Caco-2 (cell line): ENCODE measurements around the gene TGM3. TPM values are rescaled to one million over a fixed set of nuclear protein-coding genes. Genes with fewer than 3 reads are reported as not detected.

Experiments
- BruUV-seq: library from RNA; stranded (reverse); fragments of 400-500 nt; replicated peaks from 2 replicates; lab custom pipeline; 2021; lab: Mats Ljungman, UMichigan
- CTCF ChIA-PET: fragments of 300-600 bp; sonication (Branson Sonifier 250); formaldehyde crosslinking; loops from one replicate; lab custom pipeline; 2022; ENCODE audit warnings: antibody characterized with exemption; lab: Charles Lee
- POLR2A ChIA-PET: fragments of 300-600 bp; sonication (Branson Sonifier 250); formaldehyde crosslinking; loops from one replicate; lab custom pipeline; 2022; ENCODE audit warnings: antibody characterized with exemption; lab: Charles Lee
- DNase-seq, 2 experiments: peaks; one replicate each; pipeline versions ENCODE4 v3.0.0 to v3.0.0-alpha.2; 2020 to 2022
- H3K27me3 ChIP-seq: replicated peaks from 2 replicates; pipeline ENCODE4 v1.6.0; 2011; ENCODE audit warnings: low read length; ENCODE audit not compliant: control insufficient read depth, insufficient read depth
- H3K36me3 ChIP-seq: 2 replicates; pipeline ENCODE4 v1.5.1; 2011; ENCODE audit warnings: low read length; ENCODE audit not compliant: control insufficient read depth, insufficient read depth
- H3K4me1 ChIP-seq: fragments of 250-450 bp; sonication (Bioruptor Pico); 2 replicates; pipeline ENCODE4 v1.5.1; 2020; ENCODE audit warnings: mild to moderate bottlenecking
- H3K4me3 ChIP-seq: 2 replicates; pipeline ENCODE4 v1.5.1; 2011; ENCODE audit warnings: low read depth, mild to moderate bottlenecking, control low read depth, low read length
- H3K9me3 ChIP-seq: fragments of 250-450 bp; sonication (Bioruptor Pico); 2 replicates; pipeline ENCODE4 v1.5.1; 2020; ENCODE audit warnings: mild to moderate bottlenecking, moderate library complexity
- H3K27ac Mint-ChIP-seq: one replicate; pipeline ENCODE4 v1.8.0; 2022; ENCODE audit warnings: mixed read lengths; ENCODE audit not compliant: unreplicated experiment
- H3K27me3 Mint-ChIP-seq: one replicate; pipeline ENCODE4 v1.8.0; 2022; ENCODE audit warnings: mixed read lengths; ENCODE audit not compliant: insufficient read depth, unreplicated experiment
- H3K36me3 Mint-ChIP-seq: one replicate; pipeline ENCODE4 v1.8.0; 2022; ENCODE audit warnings: mild to moderate bottlenecking, mixed read lengths; ENCODE audit not compliant: insufficient read depth, unreplicated experiment
- H3K4me1 Mint-ChIP-seq: one replicate; pipeline ENCODE4 v1.8.0; 2022; ENCODE audit warnings: low read depth, mixed read lengths; ENCODE audit not compliant: unreplicated experiment
- H3K4me3 Mint-ChIP-seq: one replicate; pipeline ENCODE4 v1.8.0; 2022; ENCODE audit warnings: mild to moderate bottlenecking, moderate library complexity, mixed read lengths; ENCODE audit not compliant: unreplicated experiment
- H3K9me3 Mint-ChIP-seq: one replicate; pipeline ENCODE4 v1.8.0; 2022; ENCODE audit warnings: mixed read lengths; ENCODE audit not compliant: unreplicated experiment
- CTCF ChIP-seq, 2 experiments: fragments of 200-600 bp in 1 of 2; IDR thresholded peaks; 1 replicate in 1 of 2; 2 replicates in 1 of 2; pipeline versions ENCODE4 v1.5.1 to v1.8.0; 2011 to 2022; ENCODE audit warnings: antibody characterized with exemption in 1 of 2, control low read depth in 1 of 2, inconsistent platforms in 1 of 2, low read depth in 1 of 2, low read length in 1 of 2, mild to moderate bottlenecking in 1 of 2, moderate library complexity in 1 of 2; ENCODE audit not compliant: insufficient read depth in 1 of 2, severe bottlenecking in 1 of 2, unreplicated experiment in 1 of 2
- intact Hi-C: fragments of 100-400 bp; cut with micrococcal nuclease; formaldehyde crosslinking; loops from one replicate; pipeline ENCODE4 v1.10.0; 2022; ENCODE audit not compliant: unreplicated experiment
- total RNA-seq: library from RNA; stranded (reverse); gene quantifications from 2 replicates; pipeline ENCODE4 v1.2.3, GENCODE V29; 2022

Gene TGM3
- total RNA-seq, 1 experiment from 2014 or later: 0.20 TPM

- Mint-ChIP-seq H3K4me1 (peaks cover 19% of the 10 kb centered on the region), H3K9me3 (no peaks in the 10 kb centered on the region), H3K27me3 (no peaks in the 10 kb centered on the region), H3K36me3 (no peaks in the 10 kb centered on the region), H3K27ac (no peak overlapping the region), H3K4me3 (no peak overlapping the region)
- H3K4me3 ChIP-seq: no peak overlapping the region
- DNase-seq: no peak
- intact Hi-C loops: no loop called here
- no peaks in the 10 kb centered on the region for H3K36me3 ChIP-seq
- H3K27me3 ChIP-seq: no peaks in the 10 kb centered on the region
- ChIA-PET CTCF (no interaction called here), POLR2A (interaction anchor here (0.5 kb wide), 1 partner anchor 1582 kb away, joined by 6 read pairs; no protein-coding TSS in a partner anchor)
- BruUV-seq: no TSS peak
- peaks cover 13% of the 10 kb centered on the region for H3K4me1 ChIP-seq
- TF ChIP-seq CTCF (IDR thresholded peaks at IDR 0.05; ENCODE audit: insufficient read depth in 1 of 2, low read depth in 1 of 2, low read length in 1 of 2, severe bottlenecking in 1 of 2, unreplicated experiment in 1 of 2): no peak
- no peaks in the 10 kb centered on the region for H3K9me3 ChIP-seq
Measured at GRCh38 chr20:2293486-2293885, 2.3 kb upstream of the TGM3 start.

GRCh38 chr20:2293971-2294370 lies 1.8 kb upstream of the TGM3 start:
- H3K27me3 Mint-ChIP-seq: no peaks in the 10 kb centered on the region
- Histone ChIP-seq H3K4me1 (peaks cover 18% of the 10 kb centered on the region), H3K27me3 (no peaks in the 10 kb centered on the region), H3K4me3 (no peak overlapping the region), H3K36me3 (no peaks in the 10 kb centered on the region), H3K9me3 (no peaks in the 10 kb centered on the region)
- no peak for TF ChIP-seq CTCF (IDR thresholded peaks at IDR 0.05; ENCODE audit: insufficient read depth in 1 of 2, low read depth in 1 of 2, low read length in 1 of 2, severe bottlenecking in 1 of 2, unreplicated experiment in 1 of 2)
- no TSS peak for BruUV-seq
- no peak for DNase-seq
- intact Hi-C loops: no loop called here
- CTCF ChIA-PET: no interaction called here
- H3K9me3 Mint-ChIP-seq: no peaks in the 10 kb centered on the region
- no peak overlapping the region for H3K4me3 Mint-ChIP-seq
- POLR2A ChIA-PET: interaction anchor here (0.5 kb wide), 1 partner anchor 1581 kb away, joined by 6 read pairs; no protein-coding TSS in a partner anchor
- H3K27ac Mint-ChIP-seq: no peak overlapping the region
- H3K4me1 Mint-ChIP-seq: peaks cover 20% of the 10 kb centered on the region
- no peaks in the 10 kb centered on the region for H3K36me3 Mint-ChIP-seq

GRCh38 chr20:2295286-2295685 lies 515 bp upstream of the TGM3 start:
- ChIA-PET POLR2A (no interaction called here), CTCF (no interaction called here)
- no peak for DNase-seq
- Mint-ChIP-seq H3K9me3 (no peaks in the 10 kb centered on the region), H3K27me3 (no peaks in the 10 kb centered on the region), H3K4me3 (no peak overlapping the region), H3K27ac (no peak overlapping the region), H3K36me3 (no peaks in the 10 kb centered on the region), H3K4me1 (peaks cover 25% of the 10 kb centered on the region)
- Histone ChIP-seq H3K4me1 (peaks cover 21% of the 10 kb centered on the region), H3K36me3 (no peaks in the 10 kb centered on the region), H3K9me3 (no peaks in the 10 kb centered on the region), H3K27me3 (no peaks in the 10 kb centered on the region), H3K4me3 (no peak overlapping the region)
- no TSS peak for BruUV-seq
- intact Hi-C loops: no loop called here
- no peak for TF ChIP-seq CTCF (IDR thresholded peaks at IDR 0.05; ENCODE audit: insufficient read depth in 1 of 2, low read depth in 1 of 2, low read length in 1 of 2, severe bottlenecking in 1 of 2, unreplicated experiment in 1 of 2)
